Loucy (cell line): ENCODE measurements around the gene SMPDL3A.

Experiments used
- H2AFZ ChIP-seq: fragments of 200-600 bp; sonication (generic); 2 replicates; pipeline ENCODE4 v1.6.0; 2016; ENCODE audit warnings: antibody characterized with exemption, mild to moderate bottlenecking, low read length, moderate library complexity
- H3F3A ChIP-seq: fragments of 200-600 bp; 2 replicates; pipeline ENCODE4 v1.6.0; 2016; ENCODE audit warnings: antibody characterized with exemption, low read depth, mild to moderate bottlenecking
- H3K27me3 ChIP-seq: fragments of 200-600 bp; sonication (generic); 2 replicates; pipeline ENCODE4 v1.6.1; 2014; ENCODE audit warnings: low read length, mild to moderate bottlenecking; ENCODE audit not compliant: insufficient read depth, poor library complexity, severe bottlenecking
- H3K36me3 ChIP-seq: fragments of 200-600 bp; sonication (generic); 2 replicates; pipeline ENCODE4 v1.6.1; 2016; ENCODE audit warnings: low read length; ENCODE audit not compliant: insufficient read depth
- H3K4me1 ChIP-seq: fragments of 200-600 bp; sonication (generic); 2 replicates; pipeline ENCODE4 v1.5.1; 2014; ENCODE audit warnings: low read length, mild to moderate bottlenecking; ENCODE audit not compliant: insufficient read depth, poor library complexity, severe bottlenecking
- H3K4me2 ChIP-seq: fragments of 200-600 bp; sonication (generic); 2 replicates; pipeline ENCODE4 v1.6.0; 2014; ENCODE audit warnings: antibody characterized with exemption, low read length, low read depth, mild to moderate bottlenecking; ENCODE audit not compliant: poor library complexity, severe bottlenecking
- H3K4me3 ChIP-seq: fragments of 200-600 bp; sonication (generic); 2 replicates; pipeline ENCODE4 v1.5.1; 2014; ENCODE audit warnings: low read length, mild to moderate bottlenecking, mixed read lengths; ENCODE audit not compliant: poor library complexity, severe bottlenecking
- H3K79me2 ChIP-seq: fragments of 200-600 bp; sonication (generic); 2 replicates; pipeline ENCODE4 v1.6.1; 2014; ENCODE audit warnings: low read length; ENCODE audit not compliant: insufficient read depth
- H3K9ac ChIP-seq: fragments of 200-600 bp; sonication (generic); 2 replicates; pipeline ENCODE4 v1.6.0; 2014; ENCODE audit warnings: mild to moderate bottlenecking, low read depth, low read length, moderate library complexity; ENCODE audit not compliant: poor library complexity, severe bottlenecking
- H3K9me2 ChIP-seq: fragments of 200-600 bp; sonication (generic); replicated peaks from 2 replicates; pipeline ENCODE4 v1.6.1; 2016; ENCODE audit warnings: low read depth, low read length, mixed read lengths
- H3K9me3 ChIP-seq: fragments of 200-600 bp; sonication (generic); 2 replicates; pipeline ENCODE4 v1.6.1; 2014; ENCODE audit warnings: mild to moderate bottlenecking, antibody characterized with exemption, low read length, low read depth; ENCODE audit not compliant: insufficient read depth
- H4K20me1 ChIP-seq: fragments of 200-600 bp; sonication (generic); 2 replicates; pipeline ENCODE4 v1.6.0; 2014; ENCODE audit warnings: antibody characterized with exemption, low read length, mild to moderate bottlenecking; ENCODE audit not compliant: insufficient read depth, poor library complexity, severe bottlenecking
- EZH2phosphoT487 ChIP-seq: fragments of 200-600 bp; IDR thresholded peaks from 2 replicates; pipeline ENCODE4 v1.6.1; 2018; ENCODE audit warnings: antibody characterized with exemption, mild to moderate bottlenecking, moderate library complexity, borderline replicate concordance
- TF ChIP-seq, protein P1 (sequence below): fragments of 200-600 bp; sonication (generic); conservative IDR thresholded peaks from 2 replicates; pipeline ENCODE4 v1.5.1; 2014; ENCODE audit warnings: mild to moderate bottlenecking, antibody characterized with exemption, low read length

Gene SMPDL3A

DNA sequence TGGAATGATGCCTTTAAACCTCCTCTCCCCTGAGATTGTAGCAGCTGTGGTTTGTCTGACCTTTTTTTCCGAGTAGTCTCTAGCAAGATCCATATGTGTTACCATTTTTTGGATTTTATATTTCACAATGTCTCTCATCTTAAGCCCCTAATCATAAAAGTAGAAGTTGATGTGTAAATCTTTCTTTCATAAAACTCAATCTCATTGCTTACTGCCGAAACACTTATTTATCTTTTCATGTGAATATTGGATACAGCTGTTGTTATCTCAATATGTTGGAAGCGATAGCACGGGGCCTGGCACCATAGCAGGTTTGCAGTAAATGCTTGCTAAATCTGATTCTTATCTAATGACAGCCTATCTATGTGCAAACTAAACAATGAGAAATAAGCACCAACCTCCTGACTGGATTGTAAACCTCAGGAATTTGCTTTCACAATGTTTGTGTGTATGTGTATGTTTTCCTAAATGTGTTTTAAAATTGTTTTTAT is 14.2 kb downstream of the SMPDL3A start:
- H3F3A ChIP-seq = no peaks in the 10 kb centered on the region
- no peak overlapping the region for H3K4me3 ChIP-seq
- no peaks in the 10 kb centered on the region for H3K79me2 ChIP-seq
- H2AFZ ChIP-seq = no peak overlapping the region
- no peaks in the 10 kb centered on the region for H3K9me3 ChIP-seq
- H3K9me2 ChIP-seq = no peaks in the 10 kb centered on the region
- no peaks in the 10 kb centered on the region for H4K20me1 ChIP-seq
- no peak overlapping the region for H3K9ac ChIP-seq
- TF ChIP-seq EZH2phosphoT487 = no peak
- TF ChIP-seq, protein P1, sequence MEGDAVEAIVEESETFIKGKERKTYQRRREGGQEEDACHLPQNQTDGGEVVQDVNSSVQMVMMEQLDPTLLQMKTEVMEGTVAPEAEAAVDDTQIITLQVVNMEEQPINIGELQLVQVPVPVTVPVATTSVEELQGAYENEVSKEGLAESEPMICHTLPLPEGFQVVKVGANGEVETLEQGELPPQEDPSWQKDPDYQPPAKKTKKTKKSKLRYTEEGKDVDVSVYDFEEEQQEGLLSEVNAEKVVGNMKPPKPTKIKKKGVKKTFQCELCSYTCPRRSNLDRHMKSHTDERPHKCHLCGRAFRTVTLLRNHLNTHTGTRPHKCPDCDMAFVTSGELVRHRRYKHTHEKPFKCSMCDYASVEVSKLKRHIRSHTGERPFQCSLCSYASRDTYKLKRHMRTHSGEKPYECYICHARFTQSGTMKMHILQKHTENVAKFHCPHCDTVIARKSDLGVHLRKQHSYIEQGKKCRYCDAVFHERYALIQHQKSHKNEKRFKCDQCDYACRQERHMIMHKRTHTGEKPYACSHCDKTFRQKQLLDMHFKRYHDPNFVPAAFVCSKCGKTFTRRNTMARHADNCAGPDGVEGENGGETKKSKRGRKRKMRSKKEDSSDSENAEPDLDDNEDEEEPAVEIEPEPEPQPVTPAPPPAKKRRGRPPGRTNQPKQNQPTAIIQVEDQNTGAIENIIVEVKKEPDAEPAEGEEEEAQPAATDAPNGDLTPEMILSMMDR = no peak
- no peaks in the 10 kb centered on the region for H3K4me1 ChIP-seq
- no peaks in the 10 kb centered on the region for H3K27me3 ChIP-seq
- H3K4me2 ChIP-seq = no peak overlapping the region
- H3K36me3 ChIP-seq = no peaks in the 10 kb centered on the region

DNA sequence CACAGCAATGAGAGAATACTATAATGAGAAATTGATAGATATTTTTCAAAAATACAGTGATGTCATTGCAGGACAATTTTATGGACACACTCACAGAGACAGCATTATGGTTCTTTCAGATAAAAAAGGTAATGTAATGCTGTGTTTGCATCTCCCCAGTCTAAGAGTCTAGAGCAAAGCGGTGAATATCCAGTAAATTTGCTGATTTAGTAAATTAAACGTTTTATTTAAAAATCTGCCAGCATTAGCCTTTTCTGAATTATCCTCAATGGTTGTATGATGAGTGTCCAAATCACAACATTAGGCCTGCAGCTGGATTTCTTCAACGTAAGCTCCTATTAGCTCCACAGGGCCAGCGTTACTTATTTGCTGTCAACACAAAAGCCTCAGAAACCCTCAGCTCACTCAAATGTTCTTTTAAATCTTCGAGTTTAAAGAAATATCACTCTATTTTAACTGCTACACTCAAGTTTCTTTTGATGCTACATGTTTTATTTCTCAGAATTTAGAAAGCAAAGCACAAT is 16.0 kb downstream of the SMPDL3A start:
- Histone ChIP-seq H3F3A (no peaks in the 10 kb centered on the region), H3K4me3 (no peak overlapping the region), H3K9me3 (no peaks in the 10 kb centered on the region), H3K36me3 (no peaks in the 10 kb centered on the region), H3K9ac (no peak overlapping the region), H3K4me1 (no peaks in the 10 kb centered on the region), H3K27me3 (no peaks in the 10 kb centered on the region), H3K4me2 (no peak overlapping the region), H3K9me2 (no peaks in the 10 kb centered on the region), H3K79me2 (no peaks in the 10 kb centered on the region), H2AFZ (no peak overlapping the region), H4K20me1 (no peaks in the 10 kb centered on the region)
- TF ChIP-seq EZH2phosphoT487 = no peak
- TF ChIP-seq, protein P1 = no peak

DNA sequence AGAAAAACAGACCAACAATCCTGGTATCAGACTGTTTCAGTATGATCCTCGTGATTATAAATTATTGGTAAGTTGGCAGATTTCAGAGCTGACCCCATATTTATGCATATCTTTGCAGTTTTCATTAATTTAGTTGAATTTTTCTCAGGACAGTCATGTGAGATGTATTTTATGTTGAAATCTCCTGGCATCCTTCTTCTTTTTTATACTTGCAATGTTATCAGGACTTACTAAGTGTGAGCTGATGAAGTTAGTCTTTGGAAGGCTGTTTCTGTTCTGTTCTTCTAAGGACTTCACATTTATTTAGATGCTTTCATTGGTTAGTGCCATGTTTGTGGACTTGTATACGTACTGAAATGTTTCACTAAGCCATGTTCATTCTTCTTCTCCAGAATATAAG is 17.2 kb downstream of the SMPDL3A start:
- H3K9me2 ChIP-seq = no peaks in the 10 kb centered on the region
- H3K4me1 ChIP-seq = no peaks in the 10 kb centered on the region
- H3K36me3 ChIP-seq = no peaks in the 10 kb centered on the region
- H3K27me3 ChIP-seq = no peaks in the 10 kb centered on the region
- H3F3A ChIP-seq = no peaks in the 10 kb centered on the region
- H3K79me2 ChIP-seq = no peaks in the 10 kb centered on the region
- H3K4me2 ChIP-seq = no peak overlapping the region
- no peaks in the 10 kb centered on the region for H4K20me1 ChIP-seq
- H2AFZ ChIP-seq = no peak overlapping the region
- TF ChIP-seq, protein P1 = no peak
- no peak for TF ChIP-seq EZH2phosphoT487
- no peaks in the 10 kb centered on the region for H3K9me3 ChIP-seq
- no peak overlapping the region for H3K9ac ChIP-seq
- no peak overlapping the region for H3K4me3 ChIP-seq
